Measurements from ENCODE around the gene SIM1. TPM values are rescaled to one million over a fixed set of nuclear protein-coding genes. Genes with fewer than 3 reads are reported as not detected.

SIM1 gene
- total RNA-seq, 1 donor from 2014 or later, result not detected

GRCh38 chr6:100353276-100354015, 111.3 kb downstream of the SIM1 start:
- peaks cover 3% of the 10 kb centered on the region for H3K9me3 Mint-ChIP-seq
- no peak for DNase-seq (ENCODE audit: low spot score in 2 of 2, unreplicated experiment in 2 of 2)
- peaks cover 4% of the 10 kb centered on the region for H3K4me1 Mint-ChIP-seq
- TF ChIP-seq CTCF (IDR thresholded peaks at IDR 0.05; ENCODE audit: unreplicated experiment), result no peak
- no peaks in the 10 kb centered on the region for H3K36me3 Mint-ChIP-seq
- no peaks in the 10 kb centered on the region for H3K27me3 Mint-ChIP-seq (ENCODE audit: low read depth)
- no peak overlapping the region for H3K27ac Mint-ChIP-seq
- no peak overlapping the region for H3K4me3 Mint-ChIP-seq

- no peak for TF ChIP-seq CTCF (IDR thresholded peaks at IDR 0.05; ENCODE audit: unreplicated experiment)
- Mint-ChIP-seq H3K4me1 (peaks cover 8% of the 10 kb centered on the region), H3K36me3 (no peaks in the 10 kb centered on the region), H3K9me3 (peaks cover 3% of the 10 kb centered on the region), H3K27ac (no peak overlapping the region), H3K27me3 (ENCODE audit: low read depth) (no peaks in the 10 kb centered on the region), H3K4me3 (no peak overlapping the region)
- no peak for DNase-seq (ENCODE audit: low spot score in 2 of 2, unreplicated experiment in 2 of 2)
Observed at GRCh38 chr6:100350139-100350538, 114.6 kb downstream of the SIM1 start.

GRCh38 chr6:100349366-100349765, 115.4 kb downstream of the SIM1 start:
- no peak overlapping the region for H3K27ac Mint-ChIP-seq
- no peak for TF ChIP-seq CTCF (IDR thresholded peaks at IDR 0.05; ENCODE audit: unreplicated experiment)
- H3K4me1 Mint-ChIP-seq, result peaks cover 8% of the 10 kb centered on the region
- no peaks in the 10 kb centered on the region for H3K27me3 Mint-ChIP-seq (ENCODE audit: low read depth)
- H3K4me3 Mint-ChIP-seq, result no peak overlapping the region
- DNase-seq (ENCODE audit: low spot score in 2 of 2, unreplicated experiment in 2 of 2), result no peak
- no peaks in the 10 kb centered on the region for H3K36me3 Mint-ChIP-seq
- peaks cover 3% of the 10 kb centered on the region for H3K9me3 Mint-ChIP-seq

GRCh38 chr6:100347901-100348550, 116.7 kb downstream of the SIM1 start:
- no peaks in the 10 kb centered on the region for H3K27me3 Mint-ChIP-seq (ENCODE audit: low read depth)
- DNase-seq (ENCODE audit: low spot score in 2 of 2, unreplicated experiment in 2 of 2), result no peak
- no peak overlapping the region for H3K27ac Mint-ChIP-seq
- no peaks in the 10 kb centered on the region for H3K36me3 Mint-ChIP-seq
- no peak overlapping the region for H3K4me3 Mint-ChIP-seq
- H3K4me1 Mint-ChIP-seq, result peaks cover 17% of the 10 kb centered on the region
- no peaks in the 10 kb centered on the region for H3K9me3 Mint-ChIP-seq
- no peak for TF ChIP-seq CTCF (IDR thresholded peaks at IDR 0.05; ENCODE audit: unreplicated experiment)

- H3K4me3 Mint-ChIP-seq, result no peak overlapping the region
Observed at GRCh38 chr6:100346828-100347227, 117.9 kb downstream of the SIM1 start.

More at GRCh38 chr6:100346828-100347227, 117.9 kb downstream of the SIM1 start:
- no peak overlapping the region for H3K27ac Mint-ChIP-seq
- no peaks in the 10 kb centered on the region for H3K36me3 Mint-ChIP-seq
- no peak for TF ChIP-seq CTCF (IDR thresholded peaks at IDR 0.05; ENCODE audit: unreplicated experiment)
- no peaks in the 10 kb centered on the region for H3K27me3 Mint-ChIP-seq (ENCODE audit: low read depth)
- H3K9me3 Mint-ChIP-seq, result no peaks in the 10 kb centered on the region
- DNase-seq (ENCODE audit: low spot score in 2 of 2, unreplicated experiment in 2 of 2), result no peak
- peaks cover 21% of the 10 kb centered on the region for H3K4me1 Mint-ChIP-seq
